OCI-LY3 (cell line): Measurements from ENCODE around the gene COA8.

Source experiments
- H2AFZ ChIP-seq: fragments of 200-600, 300-600 bp; shearing (Covaris generic); 2 replicates; pipeline ENCODE4 v1.6.0; 2014; ENCODE audit warnings: antibody characterized with exemption, low read depth, low read length
- H3K27ac ChIP-seq: fragments of 200-600, 300-600 bp; sonication (generic); 2 replicates; pipeline ENCODE4 v1.5.1; 2014; ENCODE audit warnings: mild to moderate bottlenecking, low read length, moderate library complexity, mixed read lengths
- H3K27me3 ChIP-seq: fragments of 200-600, 300-600 bp; sonication (generic); 2 replicates; pipeline ENCODE4 v1.6.1; 2014; ENCODE audit warnings: low read depth, low read length, mixed read lengths
- H3K36me3 ChIP-seq: fragments of 200-600, 300-600 bp; sonication (generic); replicated peaks from 2 replicates; pipeline ENCODE3; 2014; ENCODE audit warnings: low read depth, low read length, mixed read lengths
- H3K4me1 ChIP-seq: fragments of 300-600, 200-600 bp; sonication (generic); 2 replicates; pipeline ENCODE4 v1.6.1; 2014; ENCODE audit warnings: low read length, mixed read lengths
- H3K4me2 ChIP-seq: fragments of 200-600, 300-600 bp; sonication (generic); 2 replicates; pipeline ENCODE4 v1.6.1; 2014; ENCODE audit warnings: low read length, mixed read lengths
- H3K4me3 ChIP-seq: fragments of 300-600, 200-600 bp; sonication (generic); 2 replicates; pipeline ENCODE4 v1.5.1; 2014; ENCODE audit warnings: antibody characterized with exemption, mild to moderate bottlenecking, low read length, moderate library complexity
- H3K79me2 ChIP-seq: fragments of 300-600, 200-600 bp; shearing (Covaris generic); 2 replicates; pipeline ENCODE4 v1.6.1; 2014; ENCODE audit warnings: mild to moderate bottlenecking, low read length, mixed read lengths
- H3K9ac ChIP-seq: fragments of 300-600, 200-600 bp; shearing (Covaris generic); 2 replicates; pipeline ENCODE4 v1.6.0; 2014; ENCODE audit warnings: mild to moderate bottlenecking, low read length, moderate library complexity
- H3K9me3 ChIP-seq: fragments of 200-600, 300-600 bp; shearing (Covaris generic); 2 replicates; pipeline ENCODE4 v1.6.1; 2014; ENCODE audit warnings: low read length, mixed read lengths; ENCODE audit not compliant: insufficient read depth
- H4K20me1 ChIP-seq: fragments of 200-600, 300-600 bp; sonication (generic); 2 replicates; pipeline ENCODE4 v1.6.1; 2016; ENCODE audit warnings: low read length, mixed read lengths; ENCODE audit not compliant: insufficient read depth
- CTCF ChIP-seq: fragments of 200-600, 300-600 bp; sonication (generic); IDR thresholded peaks from 2 replicates; pipeline ENCODE4 v1.5.1; 2014; ENCODE audit warnings: antibody characterized with exemption, low read length, low read depth
- EZH2phosphoT487 ChIP-seq: fragments of 200-600 bp; shearing (Covaris generic); IDR thresholded peaks from 2 replicates; pipeline ENCODE4 v1.6.1; 2018; ENCODE audit warnings: antibody characterized with exemption, mixed run types, low read depth

COA8 gene

DNA sequence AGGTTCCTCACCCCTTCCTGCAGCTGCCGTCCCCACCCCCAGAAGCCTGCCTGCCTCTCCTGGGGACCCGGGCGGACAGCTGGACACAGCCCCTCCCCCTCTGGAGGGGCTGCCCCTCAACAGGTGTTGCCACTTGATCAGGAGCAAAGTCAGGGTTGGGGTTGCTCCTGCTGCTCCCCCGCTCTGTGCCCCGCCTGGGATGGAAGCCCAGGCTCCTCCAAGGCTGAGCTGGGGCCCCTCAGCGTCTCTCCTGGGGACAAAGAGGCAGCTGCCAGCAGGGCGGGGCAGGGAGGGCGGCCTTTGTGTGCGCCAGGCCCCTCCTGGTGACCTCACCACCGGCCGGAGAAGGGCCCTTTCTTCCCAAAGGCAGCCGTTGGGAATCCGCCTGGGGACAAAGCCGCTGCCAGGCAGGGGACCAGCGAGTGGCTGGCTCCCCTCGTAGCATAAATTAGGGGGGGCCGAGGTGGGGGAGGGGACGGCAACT, 20.1 kb upstream of the COA8 start:
- Histone ChIP-seq H4K20me1 (no peaks in the 10 kb centered on the region), H3K4me1 (peaks cover 6% of the 10 kb centered on the region; the same call in 1 of the 2 replicates), H3K4me3 (no peak overlapping the region), H3K9ac (no peak overlapping the region), H3K27me3 (0 out of 2 replicates have a peak, but pooled peaks cover 3% of the 10 kb centered on the region), H3K27ac (no peak overlapping the region), H3K36me3 (peaks cover 2% of the 10 kb centered on the region), H3K79me2 (no peaks in the 10 kb centered on the region), H3K9me3 (no peaks in the 10 kb centered on the region), H2AFZ (no peak overlapping the region), H3K4me2 (no peak overlapping the region)
- TF ChIP-seq CTCF (no peak), EZH2phosphoT487 (no peak)

DNA sequence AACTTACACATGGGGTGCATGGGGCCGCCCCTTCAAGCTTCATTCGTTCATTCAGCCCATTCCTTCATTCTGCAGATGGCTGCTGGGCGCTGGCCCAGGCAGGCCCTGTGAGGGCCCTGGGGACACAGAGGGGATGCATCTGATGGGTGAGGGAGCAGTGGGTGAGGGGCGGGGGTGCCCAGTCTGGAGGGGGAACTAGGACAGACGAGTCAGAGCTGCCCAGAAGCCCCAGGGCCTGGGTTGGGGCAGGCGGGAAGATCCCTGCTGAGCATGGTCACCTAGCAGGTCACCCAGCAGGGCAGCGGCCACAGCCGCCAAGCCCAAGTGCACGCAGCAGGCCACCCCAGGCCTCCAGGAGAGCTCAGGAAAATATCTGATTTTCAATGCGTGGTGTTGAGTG, 19.6 kb upstream of the COA8 start:
- no peak overlapping the region for H3K4me2 ChIP-seq

GRCh38 chr14:103543721-103544387, 18.9 kb upstream of the COA8 start:
- H3K27me3 ChIP-seq: 0 out of 2 replicates have a peak, but pooled peaks cover 3% of the 10 kb centered on the region
- peaks cover 6% of the 10 kb centered on the region; the same call in 1 of the 2 replicates for H3K4me1 ChIP-seq
- no peak overlapping the region for H3K9ac ChIP-seq
- H2AFZ ChIP-seq: no peak overlapping the region
- no peaks in the 10 kb centered on the region for H3K9me3 ChIP-seq
- no peak overlapping the region for H3K4me2 ChIP-seq
- H4K20me1 ChIP-seq: no peaks in the 10 kb centered on the region
- no peak overlapping the region for H3K4me3 ChIP-seq
- no peak for TF ChIP-seq CTCF
- TF ChIP-seq EZH2phosphoT487: no peak
- no peak overlapping the region for H3K27ac ChIP-seq
- no peaks in the 10 kb centered on the region for H3K79me2 ChIP-seq
- H3K36me3 ChIP-seq: no peaks in the 10 kb centered on the region

More for the DNA sequence above, 19.6 kb upstream of the COA8 start:
- peaks cover 6% of the 10 kb centered on the region; the same call in 1 of the 2 replicates for H3K4me1 ChIP-seq
- H4K20me1 ChIP-seq: no peaks in the 10 kb centered on the region
- H3K27ac ChIP-seq: no peak overlapping the region
- no peaks in the 10 kb centered on the region for H3K9me3 ChIP-seq
- H3K36me3 ChIP-seq: no peaks in the 10 kb centered on the region
- no peak overlapping the region for H3K9ac ChIP-seq
- H3K27me3 ChIP-seq: 0 out of 2 replicates have a peak, but pooled peaks cover 3% of the 10 kb centered on the region
- H2AFZ ChIP-seq: no peak overlapping the region
- no peak overlapping the region for H3K4me3 ChIP-seq
- no peaks in the 10 kb centered on the region for H3K79me2 ChIP-seq
- TF ChIP-seq CTCF: no peak
- no peak for TF ChIP-seq EZH2phosphoT487

- Histone ChIP-seq H3K4me3 (no peak overlapping the region), H3K79me2 (no peaks in the 10 kb centered on the region), H3K36me3 (no peaks in the 10 kb centered on the region), H3K4me2 (no peak overlapping the region), H4K20me1 (no peaks in the 10 kb centered on the region), H3K27me3 (0 out of 2 replicates have a peak, but pooled peaks cover 3% of the 10 kb centered on the region), H3K4me1 (peaks cover 6% of the 10 kb centered on the region; the same call in 1 of the 2 replicates), H3K9ac (no peak overlapping the region), H3K27ac (no peak overlapping the region), H2AFZ (no peak overlapping the region), H3K9me3 (no peaks in the 10 kb centered on the region)
- TF ChIP-seq CTCF: no peak
- TF ChIP-seq EZH2phosphoT487: no peak
Observed at GRCh38 chr14:103544388-103545218, 18.2 kb upstream of the COA8 start.
